HG02981 (cell line): ENCODE results near the gene DPYSL4.

Experiments used
- ATAC-seq: cut with Tn5 transposase; IDR thresholded peaks from one replicate; pipeline ENCODE4 v1.9.1; 2021; ENCODE audit warnings: mild to moderate bottlenecking, moderate library complexity; ENCODE audit not compliant: unreplicated experiment

DPYSL4 gene

DNA sequence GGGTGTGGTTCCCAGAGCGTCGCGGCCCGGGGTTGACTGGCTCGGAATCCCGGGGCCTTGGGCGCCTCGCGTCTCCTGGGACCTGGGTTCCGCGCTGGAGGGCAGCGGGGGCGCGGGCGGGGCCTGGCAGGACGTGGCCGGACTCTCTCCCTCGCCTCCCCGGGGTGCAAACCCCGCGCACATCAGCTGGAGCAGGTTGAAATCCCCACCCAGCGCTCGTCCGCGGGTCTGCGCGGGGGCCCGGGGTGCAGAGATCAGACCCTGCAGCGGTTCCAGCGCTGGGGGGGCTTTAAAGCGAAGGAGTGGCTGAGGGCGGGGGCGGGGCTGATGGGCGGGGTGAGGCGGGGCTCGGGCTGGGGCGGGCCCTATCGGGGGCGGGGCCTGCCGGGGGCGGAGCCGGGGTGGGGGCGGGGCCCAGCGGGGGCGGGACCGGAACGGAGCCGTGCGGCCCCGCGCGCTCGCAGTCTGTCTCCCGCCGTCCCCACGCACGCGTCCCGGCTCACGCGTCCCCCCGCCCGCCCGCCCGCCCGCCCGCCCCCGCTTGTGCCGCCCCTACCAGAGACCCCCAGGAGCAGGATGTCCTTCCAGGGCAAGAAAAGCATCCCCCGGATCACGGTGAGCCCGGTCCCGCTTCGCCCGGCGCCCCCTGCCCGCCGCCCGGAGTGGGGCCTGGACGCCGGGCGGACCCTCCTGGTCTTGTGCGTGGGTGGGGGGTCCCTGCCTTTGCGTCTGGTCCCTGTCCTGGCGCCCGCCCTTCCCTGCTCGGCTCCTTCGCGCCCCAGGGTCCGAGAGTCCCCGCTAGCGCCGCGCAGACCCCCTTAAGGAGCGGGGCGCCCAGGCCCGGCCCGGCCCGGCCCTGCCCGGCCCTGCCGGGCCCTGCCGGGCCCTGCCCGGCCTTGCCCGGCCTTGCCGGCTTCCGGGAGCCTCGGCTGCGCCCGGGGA lies at the start of gene DPYSL4:
Gene DPYSL4, plus strand, starts transcription at position 461 of the 942 bp plus-strand sequence. Its CDS starts 116 bp downstream, at position 577.
- no peak for ATAC-seq

DNA sequence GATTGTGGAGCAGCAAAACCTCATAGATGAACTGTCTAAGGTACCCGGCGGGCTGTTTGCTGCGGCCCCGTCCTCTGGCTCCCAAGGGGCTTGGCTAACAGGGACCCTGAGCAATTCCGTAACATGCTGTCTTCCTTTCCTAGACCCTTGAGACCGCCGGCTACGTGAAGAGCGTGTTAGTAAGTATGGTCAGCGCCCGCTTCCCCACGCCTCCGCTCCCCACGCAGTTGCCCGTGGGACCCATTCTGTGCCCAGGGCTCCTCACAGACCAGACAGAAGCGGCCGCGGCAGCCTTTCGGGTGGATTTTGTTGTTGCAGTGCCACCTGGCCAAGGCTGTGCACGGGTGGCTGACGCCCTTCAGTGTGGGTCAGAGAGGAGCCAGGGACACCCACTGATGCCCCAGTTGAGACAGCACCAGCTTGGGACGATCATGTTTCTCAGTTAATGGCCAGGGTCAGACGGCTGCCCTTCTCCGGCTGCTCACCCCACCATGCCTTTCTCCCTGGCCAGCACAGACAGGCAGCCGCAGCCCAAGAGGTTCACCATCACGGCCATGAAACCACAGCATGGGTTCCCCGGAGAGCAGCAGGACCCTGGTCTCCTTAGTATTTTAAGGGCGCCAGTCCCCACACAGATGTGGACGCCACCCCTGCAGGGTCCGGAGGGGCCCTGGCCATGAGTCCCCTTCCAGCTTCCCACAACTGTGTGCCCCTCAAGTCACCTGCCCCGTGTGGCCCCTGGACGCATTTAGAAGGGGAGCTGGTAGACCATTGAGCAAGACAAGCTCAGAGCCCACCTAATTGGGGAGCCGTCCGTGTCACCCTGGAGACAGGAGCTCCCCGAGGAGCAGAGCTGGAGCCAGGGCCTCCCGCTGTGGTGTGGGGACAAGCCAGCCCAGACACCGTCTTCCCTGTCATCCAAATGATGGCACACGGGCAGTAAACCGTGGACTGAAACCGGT lies 49.4 kb upstream of the DPYSL4 start:
- no peak for ATAC-seq

DNA sequence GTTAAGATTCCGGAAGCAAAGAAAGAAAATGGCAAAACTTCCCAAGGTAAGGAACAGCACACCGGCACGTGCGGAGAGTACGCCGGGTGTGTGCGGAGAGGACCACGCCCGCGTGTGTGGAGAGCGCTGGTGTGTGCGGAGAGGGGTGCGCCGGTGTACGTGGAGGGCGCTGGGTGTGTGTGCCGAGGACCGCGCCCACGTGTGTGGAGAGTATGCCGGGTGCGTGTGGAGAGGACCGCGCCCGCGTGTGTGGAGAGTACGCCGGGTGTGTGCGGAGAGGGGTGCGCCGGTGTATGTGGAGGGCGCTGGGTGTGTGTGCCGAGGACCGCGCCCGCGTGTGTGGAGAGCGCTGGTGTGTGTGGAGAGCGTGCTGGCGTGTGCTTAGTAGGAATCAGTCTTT lies 48.6 kb upstream of the DPYSL4 start:
- ATAC-seq = no peak

DNA sequence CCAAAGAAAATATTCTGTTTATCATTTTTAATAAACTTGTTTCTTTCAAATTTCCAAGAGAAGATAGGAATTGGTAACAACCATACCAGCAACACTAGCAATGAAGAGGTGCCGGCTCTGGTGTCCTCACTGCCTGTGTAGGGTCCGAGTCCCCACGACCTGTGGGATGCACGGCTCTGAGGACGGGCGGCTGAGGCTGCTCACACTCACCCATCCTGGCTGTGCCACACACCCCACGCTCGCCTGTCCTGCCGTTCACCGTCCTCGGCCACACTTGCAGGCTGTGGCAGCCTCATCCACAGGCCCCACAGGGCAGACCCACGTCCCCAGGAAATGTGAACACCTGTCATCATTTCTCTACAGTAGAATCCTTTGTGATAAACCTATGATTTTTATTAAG lies 48.2 kb upstream of the DPYSL4 start:
- ATAC-seq = no peak

DNA sequence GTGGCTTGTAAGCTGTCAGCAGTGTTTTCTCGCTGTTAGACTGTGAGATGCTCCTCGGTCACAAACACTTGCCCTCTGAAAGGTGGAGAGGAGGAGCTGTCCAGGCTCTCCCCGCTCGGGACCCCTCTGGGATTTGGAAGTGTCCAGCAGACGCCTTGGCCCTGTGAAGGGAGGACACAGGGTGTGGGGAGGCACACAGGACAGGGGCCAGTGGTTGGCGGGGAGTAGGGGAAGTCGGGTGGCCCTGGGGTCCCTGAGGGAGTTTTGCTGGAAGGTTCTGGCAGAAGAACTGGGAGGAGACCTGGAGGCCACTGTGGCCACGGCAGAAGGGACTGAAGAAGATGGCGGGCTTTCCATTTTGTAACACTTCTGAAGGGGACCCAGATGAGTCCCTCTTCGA lies 47.2 kb upstream of the DPYSL4 start:
- ATAC-seq = no peak

DNA sequence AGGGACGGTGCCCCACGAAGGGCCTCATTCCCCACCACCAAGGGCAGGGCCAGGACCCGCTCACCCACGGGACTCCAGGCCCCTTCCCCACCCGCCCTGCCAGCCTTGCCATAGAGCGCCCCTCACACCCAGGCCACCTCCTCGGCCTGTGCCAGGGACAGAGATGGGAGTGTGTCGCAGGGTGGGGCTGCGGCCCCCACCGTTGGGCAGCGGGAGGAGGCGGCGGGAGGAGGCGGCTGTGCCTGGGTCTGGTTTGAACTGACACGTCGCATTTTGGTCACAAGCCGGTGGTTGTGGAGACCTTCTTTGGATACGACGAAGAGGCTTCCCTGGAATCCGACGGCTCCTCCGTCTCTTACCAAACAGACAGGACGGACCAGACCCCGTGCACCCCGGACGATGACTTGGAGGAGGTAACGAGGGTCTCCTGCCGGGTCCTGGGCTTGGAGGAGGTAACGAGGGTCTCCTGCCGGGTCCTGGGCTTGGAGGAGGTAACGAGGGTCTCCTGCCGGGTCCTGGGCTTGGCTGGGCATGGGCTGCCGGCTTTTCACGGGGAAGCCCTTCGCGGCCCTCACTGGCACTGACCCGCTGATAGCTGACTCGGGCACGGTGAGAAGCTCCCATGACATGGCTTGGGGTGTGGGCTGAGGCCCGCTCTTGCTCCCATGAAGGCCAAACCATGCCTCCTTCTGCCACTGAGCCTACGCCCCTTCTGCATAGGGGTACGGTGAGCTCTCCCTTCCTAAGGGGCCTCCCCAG lies 46.4 kb upstream of the DPYSL4 start:
- ATAC-seq = no peak

DNA sequence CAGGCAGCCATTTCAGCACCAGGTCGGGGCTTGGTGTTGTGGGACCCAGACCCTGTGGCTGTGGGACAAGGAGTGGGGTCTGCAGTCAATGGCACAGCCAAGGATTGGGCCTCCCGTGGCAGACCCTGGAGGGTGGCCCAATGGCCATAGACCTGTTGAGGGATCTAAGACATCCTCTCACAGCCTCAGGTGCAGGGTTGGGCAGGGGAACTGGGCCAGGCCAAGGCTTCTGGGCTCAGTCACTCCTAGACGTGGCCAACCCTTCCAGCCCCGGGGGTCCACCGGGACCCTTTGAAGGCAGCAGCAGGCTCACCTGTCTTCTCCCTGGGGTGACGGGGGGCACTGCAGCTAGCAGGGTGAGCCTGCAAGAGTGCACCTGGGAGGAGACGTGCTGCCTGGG lies 45.7 kb upstream of the DPYSL4 start:
- ATAC-seq = no peak

DNA sequence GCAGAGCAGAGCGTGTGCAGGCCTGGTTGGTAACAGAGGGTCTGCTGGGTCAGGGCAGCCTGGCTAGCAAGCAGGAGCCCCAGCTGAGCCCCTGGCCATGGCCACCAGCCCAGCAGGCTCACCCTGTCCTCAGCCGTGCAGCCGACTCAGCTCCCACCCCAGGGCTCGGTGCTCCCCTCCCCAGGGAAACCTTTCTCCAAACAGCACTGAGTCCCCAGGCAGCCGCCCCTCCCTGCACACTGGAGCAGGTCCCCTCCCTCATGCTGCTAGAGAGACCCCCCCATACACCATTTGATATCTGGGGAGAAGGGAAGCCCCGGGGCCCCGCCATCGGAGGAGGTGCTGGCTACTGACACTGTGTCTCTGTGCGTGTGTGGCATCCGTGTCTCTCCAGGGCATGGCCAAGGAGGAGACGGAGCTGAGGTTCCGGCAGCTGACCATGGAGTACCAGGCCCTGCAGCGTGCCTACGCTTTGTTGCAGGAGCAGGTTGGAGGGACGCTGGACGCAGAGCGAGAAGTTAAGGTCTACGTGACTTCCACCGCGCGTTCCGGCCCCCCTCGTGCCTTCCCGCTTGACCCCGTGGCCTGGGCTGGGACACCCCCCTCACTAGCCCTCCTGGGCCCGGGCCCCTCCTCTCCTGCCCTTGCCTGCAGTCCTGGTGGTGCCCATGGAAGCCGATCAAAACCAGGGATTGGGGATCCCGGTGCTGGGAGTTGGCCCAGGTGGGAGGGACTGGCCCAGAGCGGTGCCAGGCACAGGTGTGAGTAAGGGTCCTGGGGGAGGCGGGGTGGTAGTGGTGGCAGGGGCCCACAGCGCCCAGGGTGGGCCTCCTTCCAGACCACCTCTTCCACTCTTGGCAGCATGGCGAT lies 45.0 kb upstream of the DPYSL4 start:
- no peak for ATAC-seq

DNA sequence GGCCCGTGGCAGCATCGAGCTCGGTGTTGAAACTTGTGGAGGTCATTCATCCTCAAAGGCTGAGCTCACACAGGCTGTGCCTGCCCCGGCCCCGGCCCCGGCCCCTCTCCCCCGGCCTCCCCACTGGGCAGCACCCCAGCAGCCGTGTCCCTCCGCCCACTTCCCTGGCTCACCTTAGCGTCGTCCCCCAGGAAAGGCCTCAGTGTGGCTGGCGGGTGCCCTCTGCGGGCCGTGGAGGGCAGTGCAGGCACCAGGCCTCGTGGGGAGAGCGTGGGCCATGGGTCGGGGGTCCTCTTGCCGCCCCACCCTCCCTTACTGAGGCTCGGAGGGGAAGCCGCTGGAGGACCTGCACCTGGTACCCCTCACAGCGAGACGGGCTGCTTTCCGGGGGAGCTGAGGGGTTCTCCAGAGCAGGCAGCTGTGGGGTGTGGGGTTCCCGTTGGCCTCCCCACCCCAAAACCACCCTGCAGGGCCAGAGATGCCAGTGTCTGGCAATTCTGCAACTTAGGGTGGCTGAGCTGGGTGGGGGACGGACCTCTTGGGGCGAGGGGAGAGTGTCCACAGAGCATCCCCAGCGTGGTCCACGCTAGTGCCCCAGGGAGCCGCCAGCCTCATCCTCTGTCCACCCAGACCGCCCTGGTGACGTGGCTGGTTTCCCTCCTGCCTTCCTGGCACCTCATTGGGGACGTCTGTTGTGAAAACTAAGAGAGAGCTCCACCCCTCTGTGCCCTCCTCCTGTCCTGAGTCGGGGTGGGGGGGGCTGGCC lies 44.2 kb upstream of the DPYSL4 start:
- peak; percentile 73 for ATAC-seq

DNA sequence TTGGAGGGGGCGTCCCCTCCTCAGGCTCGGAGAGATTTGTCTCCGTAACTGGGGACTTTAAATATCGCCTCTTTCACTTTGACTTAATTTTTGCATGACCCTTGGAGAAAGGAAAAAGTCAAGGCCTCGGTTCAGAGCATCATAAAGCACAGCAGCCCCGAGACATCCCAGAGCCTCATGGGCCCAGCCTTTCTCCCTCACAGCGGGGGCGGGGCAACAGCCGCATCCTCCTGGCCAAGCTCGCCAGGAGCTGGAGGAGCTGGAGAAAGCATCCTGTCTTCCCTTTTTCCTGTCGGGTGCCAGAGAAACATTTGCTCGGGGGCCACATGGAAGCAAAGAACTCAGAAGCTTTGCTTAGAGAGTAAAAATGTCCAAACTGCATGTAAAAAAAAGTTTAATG lies 43.6 kb upstream of the DPYSL4 start:
- no peak for ATAC-seq

DNA sequence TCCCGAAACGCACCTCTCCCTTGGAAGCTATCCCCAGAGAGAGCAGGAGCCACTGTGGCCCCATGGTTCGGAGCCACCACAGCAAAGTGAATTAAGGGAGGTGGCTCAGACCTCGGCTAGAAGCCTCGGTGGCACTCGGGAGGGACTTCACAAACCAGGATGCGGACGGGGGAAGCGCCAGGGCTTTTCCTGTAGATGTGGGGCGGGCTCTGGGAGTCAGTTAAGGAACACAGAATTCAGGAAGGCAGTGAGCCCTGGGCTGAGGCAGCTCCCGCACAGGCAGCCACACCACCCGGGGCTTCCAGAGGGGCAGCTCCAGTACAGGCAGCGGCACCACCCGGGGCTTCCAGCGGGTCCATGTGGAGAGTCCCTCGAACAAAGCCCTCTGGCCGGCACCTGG lies 42.7 kb upstream of the DPYSL4 start:
- no peak for ATAC-seq

DNA sequence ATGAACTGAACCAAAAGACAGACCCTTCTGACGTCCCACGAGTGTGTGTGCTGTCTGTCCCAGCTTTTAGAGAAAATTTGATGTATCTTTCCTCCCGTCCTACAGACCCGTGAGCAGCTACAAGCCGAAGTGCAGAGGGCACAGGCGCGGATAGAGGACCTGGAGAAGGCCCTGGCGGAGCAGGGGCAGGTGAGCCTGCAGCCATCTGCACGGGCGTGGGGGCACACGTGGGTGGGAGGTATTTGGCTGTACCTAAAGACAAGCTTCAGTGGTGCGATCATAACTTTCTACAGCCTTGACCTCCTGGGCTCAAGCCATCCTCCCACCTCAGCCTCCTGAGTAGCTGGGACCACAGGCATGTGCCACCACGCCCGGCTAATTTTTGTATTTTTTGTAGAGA lies 41.7 kb upstream of the DPYSL4 start:
- ATAC-seq = no peak

DNA sequence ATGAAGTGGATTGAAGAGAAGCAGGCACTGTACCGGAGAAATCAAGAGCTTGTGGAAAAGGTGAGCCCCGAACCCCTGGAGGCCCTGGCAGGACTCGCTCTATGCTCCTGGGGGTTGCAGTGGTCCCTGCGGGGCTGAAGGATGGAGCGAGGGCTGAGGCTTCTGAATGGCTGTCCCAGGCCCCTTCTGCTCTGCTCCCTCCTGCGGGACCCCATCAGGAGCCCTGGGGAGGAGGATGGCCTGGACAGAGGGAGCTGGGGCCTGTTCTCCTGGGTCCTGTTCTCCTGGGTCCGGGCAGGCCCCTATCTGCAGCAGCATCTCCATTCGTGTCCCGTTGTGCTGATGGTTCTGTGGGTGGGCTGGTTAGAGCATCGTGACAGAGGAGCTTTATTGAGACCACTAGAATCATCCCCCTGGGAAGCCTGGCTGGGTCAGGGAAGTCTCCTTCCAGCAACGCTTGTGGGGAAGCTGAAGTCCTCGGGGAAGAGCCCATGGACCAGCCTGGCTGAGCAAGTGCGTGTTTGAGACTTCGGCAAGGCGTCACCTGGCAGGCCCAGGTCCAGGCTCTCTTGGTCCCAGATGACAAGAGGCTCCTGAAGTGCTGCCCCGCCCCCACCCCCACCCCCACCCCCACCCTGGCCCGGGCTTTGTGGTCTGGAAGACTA lies 41.1 kb upstream of the DPYSL4 start:
- no peak for ATAC-seq

DNA sequence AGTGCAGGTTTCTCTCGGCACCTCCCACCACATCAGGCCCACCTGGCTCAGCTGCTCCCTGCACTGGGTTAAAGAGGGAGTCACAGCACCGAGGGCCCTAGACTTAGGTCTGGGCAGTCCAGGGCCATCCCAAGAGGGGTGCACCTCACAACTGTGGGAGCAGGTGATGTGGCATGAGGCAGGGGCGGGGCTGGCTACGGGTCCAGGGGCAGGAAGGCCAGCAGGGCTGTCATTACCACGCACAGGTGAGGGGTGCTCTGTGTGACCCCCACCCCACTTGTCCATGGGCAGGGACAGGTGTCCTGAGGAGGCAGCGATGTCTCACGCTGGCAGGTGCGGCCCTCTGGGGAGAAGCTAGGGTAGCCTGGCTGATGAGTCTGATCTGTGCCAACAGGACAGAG lies 40.5 kb upstream of the DPYSL4 start:
- no peak for ATAC-seq

DNA sequence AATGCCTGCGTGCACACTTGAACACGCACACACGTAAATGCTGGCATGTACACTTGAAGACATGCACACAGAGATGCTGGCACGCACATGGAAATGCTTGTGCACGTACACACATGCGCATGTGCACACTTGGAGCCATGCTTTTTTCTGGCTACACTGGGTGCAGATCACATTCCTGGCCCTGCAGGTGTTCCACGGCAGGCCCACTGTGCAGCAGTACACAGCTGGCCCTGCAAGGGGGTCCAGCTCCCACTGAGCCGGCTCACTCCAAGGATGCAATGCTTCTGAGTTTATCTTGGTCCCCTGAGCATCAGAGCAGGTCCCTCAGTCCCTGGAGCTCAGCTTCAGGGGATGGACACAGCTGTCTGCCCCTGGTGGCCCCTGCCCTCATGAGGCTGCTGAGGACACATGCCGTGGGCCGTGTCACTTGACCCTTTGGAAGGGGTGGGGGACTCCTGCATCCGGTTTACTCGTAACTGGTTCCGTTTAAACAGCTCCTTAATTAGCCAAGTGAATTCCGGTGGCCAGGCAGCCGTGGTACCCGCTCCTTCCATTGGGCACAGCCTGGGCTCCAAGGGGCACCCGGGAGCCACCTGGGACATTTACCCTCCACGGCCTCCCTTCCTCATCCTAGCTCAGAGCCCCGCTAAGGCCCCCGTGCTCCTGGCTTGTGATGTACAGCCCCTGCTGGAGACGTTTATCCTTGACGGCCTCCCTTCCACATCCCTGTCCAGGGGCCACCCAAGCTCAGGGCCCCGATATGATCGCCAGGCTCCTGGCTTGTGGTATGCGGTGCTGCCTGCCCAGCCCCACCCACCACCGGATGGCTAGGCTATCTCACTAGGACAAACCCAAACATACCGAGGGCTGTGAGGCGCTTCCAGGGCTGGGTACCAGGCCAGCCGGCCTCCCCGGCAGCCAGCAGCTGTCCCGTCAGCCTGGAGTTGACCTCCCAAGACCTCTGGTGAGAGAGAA lies 39.5 kb upstream of the DPYSL4 start:
- ATAC-seq = no peak

DNA sequence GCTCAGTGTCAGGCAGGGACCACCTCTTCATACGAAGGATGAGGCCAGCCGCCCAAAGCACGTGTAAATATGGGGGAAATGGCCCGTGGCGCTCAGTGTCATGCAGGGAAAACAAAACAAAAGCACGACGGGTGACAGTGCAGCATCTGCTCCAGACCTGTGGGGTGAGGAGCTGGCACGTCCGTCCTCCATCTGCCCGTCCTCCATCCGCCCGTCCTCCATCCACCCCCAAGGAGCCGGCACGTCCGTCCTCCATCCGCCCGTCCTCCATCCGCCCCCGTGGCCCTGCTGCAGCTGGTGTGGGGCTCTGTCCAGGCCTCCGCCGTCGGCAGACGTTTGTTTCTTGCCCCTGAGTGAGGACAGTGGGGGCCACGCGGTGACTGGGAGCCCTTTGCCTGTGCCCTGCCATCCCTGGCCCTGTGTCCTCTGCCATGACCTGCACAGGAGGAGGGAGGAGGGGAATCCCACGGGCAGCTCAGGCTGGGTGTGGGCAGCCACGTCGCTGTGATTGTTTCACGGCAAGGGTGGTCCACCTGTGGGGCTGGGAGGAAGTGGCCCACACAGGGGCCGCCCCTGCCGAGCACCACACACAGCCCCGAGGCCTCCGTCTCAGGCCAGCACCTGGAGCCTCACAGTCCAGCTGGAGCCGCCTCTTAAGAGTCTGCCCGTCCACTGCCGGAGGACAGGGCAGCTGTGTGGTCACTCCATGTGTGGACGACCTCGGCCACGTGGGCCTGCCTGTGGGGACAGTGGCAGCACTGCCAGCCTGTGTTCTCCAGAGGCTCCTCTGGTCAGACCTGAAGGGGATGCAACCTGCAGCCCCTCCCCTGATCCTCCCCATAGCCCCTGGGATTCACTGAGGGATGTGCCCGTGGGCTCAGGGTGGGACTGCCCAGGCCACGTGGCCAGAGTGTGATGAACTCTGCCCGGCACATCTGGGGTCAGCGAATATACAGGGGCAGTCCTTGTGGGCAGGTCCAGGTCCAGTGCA lies 38.2 kb upstream of the DPYSL4 start:
- ATAC-seq = no peak
